Omental fat pad (tissue), 4 donors: ENCODE results near the gene EMILIN3. TPM values are rescaled to one million over a fixed set of nuclear protein-coding genes. Genes with fewer than 3 reads are reported as not detected.

Experiments used
- ATAC-seq: fragments of 150-250 bp; one replicate; pipeline ENCODE4 v1.9.1; 2016; ENCODE audit warnings: mild to moderate bottlenecking, moderate library complexity; ENCODE audit not compliant: low FRiP score
- DNase-seq: peaks from one replicate; pipeline ENCODE4 v3.0.0-alpha.2; 2019; ENCODE audit warnings: low spot score
- total RNA-seq, 4 donors: library from RNA; depleted of rRNA; stranded (reverse); fragments of >200 nt; gene quantifications; one replicate each; pipeline ENCODE4 v1.1.0, GENCODE V29; 2016
- TF ChIP-seq, protein P1 (sequence below), 3 donors: fragments of 450-650 bp; IDR thresholded peaks; one replicate each; pipeline ENCODE4 v1.5.1; 2016 to 2017; ENCODE audit warnings: antibody characterized with exemption in 3 of 3, mild to moderate bottlenecking in 3 of 3, moderate library complexity in 2 of 3

EMILIN3 gene, protein sequence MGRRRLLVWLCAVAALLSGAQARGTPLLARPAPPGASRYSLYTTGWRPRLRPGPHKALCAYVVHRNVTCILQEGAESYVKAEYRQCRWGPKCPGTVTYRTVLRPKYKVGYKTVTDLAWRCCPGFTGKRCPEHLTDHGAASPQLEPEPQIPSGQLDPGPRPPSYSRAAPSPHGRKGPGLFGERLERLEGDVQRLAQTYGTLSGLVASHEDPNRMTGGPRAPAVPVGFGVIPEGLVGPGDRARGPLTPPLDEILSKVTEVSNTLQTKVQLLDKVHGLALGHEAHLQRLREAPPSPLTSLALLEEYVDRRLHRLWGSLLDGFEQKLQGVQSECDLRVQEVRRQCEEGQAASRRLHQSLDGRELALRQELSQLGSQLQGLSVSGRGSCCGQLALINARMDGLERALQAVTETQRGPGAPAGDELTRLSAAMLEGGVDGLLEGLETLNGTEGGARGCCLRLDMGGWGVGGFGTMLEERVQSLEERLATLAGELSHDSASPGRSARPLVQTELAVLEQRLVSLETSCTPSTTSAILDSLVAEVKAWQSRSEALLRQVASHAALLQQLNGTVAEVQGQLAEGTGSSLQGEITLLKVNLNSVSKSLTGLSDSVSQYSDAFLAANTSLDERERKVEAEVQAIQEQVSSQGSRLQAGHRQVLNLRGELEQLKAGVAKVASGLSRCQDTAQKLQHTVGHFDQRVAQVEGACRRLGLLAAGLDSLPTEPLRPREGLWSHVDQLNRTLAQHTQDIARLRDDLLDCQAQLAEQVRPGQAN
- under 1 TPM in 3 of 4 donors, not detected in 1; 0.12 to 0.37 (median 0.13) TPM for total RNA-seq

DNA sequence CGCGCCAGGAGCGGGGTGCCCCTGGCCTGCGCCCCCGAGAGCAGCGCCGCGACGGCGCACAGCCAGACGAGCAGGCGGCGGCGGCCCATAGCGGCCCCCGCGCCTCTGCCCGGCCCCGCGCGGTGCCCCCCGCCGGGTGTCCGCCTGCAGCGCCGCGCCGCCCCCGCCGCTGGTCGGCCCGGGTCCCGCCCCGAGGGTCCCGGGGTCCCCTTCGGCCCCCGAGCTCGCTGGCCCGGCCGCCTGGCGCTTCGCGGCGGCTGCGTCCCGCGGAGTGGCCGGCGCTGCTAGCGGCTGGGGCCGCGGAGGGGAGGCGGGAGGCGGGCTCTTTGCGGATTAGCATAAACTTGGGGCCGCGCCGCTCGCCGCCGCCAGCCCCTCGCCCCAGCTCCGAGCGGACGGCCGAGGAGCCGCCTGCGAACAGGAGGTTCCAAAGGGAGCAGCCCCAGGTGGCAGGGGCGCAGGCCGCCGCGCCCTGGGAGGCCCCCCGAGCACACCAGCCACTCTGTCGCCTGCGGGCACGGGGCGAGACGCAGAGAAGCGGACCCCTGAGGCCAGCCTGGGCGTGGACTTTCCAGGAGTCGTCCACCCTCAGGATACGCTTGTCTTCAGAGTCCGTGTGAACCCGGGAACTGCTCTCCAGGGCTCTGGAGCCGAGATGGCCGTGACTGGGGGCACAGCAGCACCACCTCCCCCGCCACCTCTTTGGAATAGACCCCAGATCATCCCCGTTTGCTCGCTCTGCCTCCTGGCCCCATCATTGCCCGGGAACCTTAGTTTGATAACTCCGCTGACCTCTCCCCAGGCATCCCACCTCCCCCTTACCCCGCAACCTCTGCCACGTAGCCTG is at the start of gene EMILIN3:
TSS of gene EMILIN3 (minus strand) at position 273 of the 847 bp plus-strand sequence. CDS start at position 89, 184 bp downstream.
- no peak for DNase-seq
- ATAC-seq = no peak
- TF ChIP-seq, protein P1, sequence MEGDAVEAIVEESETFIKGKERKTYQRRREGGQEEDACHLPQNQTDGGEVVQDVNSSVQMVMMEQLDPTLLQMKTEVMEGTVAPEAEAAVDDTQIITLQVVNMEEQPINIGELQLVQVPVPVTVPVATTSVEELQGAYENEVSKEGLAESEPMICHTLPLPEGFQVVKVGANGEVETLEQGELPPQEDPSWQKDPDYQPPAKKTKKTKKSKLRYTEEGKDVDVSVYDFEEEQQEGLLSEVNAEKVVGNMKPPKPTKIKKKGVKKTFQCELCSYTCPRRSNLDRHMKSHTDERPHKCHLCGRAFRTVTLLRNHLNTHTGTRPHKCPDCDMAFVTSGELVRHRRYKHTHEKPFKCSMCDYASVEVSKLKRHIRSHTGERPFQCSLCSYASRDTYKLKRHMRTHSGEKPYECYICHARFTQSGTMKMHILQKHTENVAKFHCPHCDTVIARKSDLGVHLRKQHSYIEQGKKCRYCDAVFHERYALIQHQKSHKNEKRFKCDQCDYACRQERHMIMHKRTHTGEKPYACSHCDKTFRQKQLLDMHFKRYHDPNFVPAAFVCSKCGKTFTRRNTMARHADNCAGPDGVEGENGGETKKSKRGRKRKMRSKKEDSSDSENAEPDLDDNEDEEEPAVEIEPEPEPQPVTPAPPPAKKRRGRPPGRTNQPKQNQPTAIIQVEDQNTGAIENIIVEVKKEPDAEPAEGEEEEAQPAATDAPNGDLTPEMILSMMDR (IDR thresholded peaks at IDR 0.05) = no peak

DNA sequence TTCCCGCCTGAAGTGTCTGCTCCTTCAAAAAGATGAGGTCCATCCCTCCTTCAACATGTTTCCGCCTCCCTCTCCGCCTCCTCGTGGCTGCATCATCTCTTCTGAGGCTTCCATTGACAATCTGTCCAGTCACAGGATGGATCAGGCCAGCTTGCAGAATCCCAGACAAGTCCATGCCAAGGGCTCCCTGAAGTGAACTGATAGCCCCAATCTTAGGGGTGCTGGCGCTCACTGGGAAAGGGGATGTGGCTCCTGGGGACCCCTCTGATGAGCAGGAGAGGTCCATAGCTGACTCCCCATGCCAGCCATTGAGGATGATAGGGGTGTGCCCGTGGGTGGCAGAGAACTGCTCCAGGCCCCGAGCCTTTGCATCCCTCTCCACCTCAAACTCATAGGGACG is 48.6 kb upstream of the EMILIN3 start:
- TF ChIP-seq, protein P1 (IDR thresholded peaks at IDR 0.05) = no peak
- no peak for DNase-seq
- ATAC-seq = no peak

DNA sequence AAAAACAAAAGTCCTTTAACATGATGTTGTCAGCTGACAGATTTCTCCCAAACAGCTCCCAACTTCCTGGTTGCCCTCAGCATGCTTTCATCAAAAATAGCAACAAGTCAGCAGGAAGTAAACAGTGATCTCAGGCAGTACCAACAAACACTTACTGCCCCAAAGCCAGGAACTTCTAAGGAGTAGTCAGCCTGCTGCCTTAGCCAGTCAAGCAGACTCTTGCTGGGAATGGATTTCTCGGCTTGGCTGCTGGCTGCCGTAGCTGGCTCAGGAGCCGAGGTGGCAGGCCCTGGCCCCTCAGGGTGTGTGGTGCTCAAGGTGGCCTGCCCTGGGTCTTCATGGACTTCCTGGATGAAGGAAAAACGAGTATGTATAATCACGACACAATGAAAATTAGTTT is 46.6 kb upstream of the EMILIN3 start:
- DNase-seq (no peak), ATAC-seq (no peak)

DNA sequence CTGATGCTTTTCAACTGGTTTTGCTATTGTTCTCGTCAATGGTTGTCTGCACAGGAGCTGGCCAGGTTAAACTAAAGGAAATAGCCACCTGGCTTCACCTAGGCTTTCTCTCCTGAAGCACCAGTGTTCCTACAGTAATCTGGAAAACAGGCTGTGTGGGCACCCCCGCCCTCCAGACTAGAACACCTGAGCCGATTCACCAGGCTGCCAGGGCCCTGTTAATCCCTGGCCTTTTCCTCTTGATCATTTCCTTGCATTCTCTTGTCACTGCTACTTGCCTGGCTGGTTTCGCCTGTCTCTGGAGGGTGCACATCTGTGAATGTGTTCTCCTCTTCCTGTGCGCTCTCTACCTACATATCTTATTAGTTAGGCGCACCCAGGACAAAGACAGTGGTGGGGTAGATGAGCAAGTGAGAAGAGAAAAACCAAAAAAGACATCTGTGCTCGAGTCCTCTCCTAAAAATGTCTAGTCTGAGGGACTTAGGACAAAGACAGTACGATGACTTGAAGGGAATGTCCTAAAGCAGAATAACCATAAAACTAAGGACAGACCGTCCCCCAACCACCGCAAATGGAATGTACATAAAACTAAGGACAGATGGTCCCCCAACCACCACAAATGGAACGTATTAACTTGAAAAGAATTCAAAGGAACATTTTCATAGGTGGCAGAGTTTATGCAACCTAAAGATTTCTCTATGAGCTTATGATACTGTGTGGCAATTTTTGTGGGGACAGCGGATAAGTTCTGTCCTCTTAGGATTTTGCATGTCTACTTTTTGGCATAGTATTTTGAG is 45.9 kb upstream of the EMILIN3 start:
- ATAC-seq (no peak), DNase-seq (no peak)
- TF ChIP-seq, protein P1 (IDR thresholded peaks at IDR 0.05) = no peak

More for the DNA sequence above, 46.6 kb upstream of the EMILIN3 start:
- TF ChIP-seq, protein P1 (IDR thresholded peaks at IDR 0.05) = no peak

DNA sequence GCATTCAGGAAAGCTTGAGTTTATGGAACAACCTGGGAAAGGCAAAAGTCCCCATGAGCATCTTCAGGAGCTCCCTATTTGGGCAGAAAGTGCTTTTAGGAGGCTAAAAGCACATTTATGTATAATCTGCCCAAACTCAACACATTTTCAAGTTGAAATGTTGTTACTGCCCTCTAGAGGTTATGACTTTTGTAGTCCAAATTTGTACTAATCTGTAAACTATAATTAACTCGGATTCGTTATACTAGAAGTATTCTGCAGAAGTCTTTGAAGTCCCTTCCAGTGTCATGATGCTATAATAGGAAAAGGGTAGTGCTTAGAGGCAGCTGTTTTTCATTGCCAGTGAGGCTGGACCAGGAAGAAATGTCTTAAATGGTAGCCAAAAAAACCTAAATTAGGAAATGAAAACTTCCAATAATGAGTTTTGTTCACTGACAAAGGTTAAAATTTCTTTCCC is 44.8 kb upstream of the EMILIN3 start:
- ATAC-seq (no peak), DNase-seq (no peak)
- TF ChIP-seq, protein P1 (IDR thresholded peaks at IDR 0.05) = no peak

DNA sequence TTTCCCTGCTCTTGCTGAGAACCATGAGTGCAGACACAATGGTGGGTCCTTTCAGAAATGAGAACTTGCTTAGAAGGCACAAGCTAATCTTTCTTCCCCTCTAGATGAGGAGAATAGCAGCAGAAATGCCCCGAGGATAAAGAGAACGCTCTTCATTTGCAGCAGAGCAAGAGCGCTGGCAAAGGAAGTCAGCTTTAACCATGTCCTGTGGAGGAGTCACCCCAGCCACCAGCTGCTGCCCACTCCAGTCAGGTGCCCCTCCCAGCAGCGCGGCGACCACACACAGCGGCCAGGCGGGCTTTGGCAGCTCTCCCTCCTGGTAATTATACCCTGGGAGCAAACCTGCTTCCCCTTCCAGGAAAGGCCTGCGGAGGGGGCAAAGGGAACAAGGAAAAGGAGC is 42.4 kb upstream of the EMILIN3 start:
- DNase-seq (no peak), ATAC-seq (no peak)
- TF ChIP-seq, protein P1 (IDR thresholded peaks at IDR 0.05) = no peak
